GM19193 (cell line): ENCODE data around the gene C1QTNF12.

ENCODE experiments used
- POLR2A ChIP-seq: IDR thresholded peaks from 4 replicates; pipeline ENCODE4 v1.6.1; 2011; ENCODE audit not compliant: insufficient read depth, insufficient read length; ENCODE audit errors: extremely low read depth

Gene C1QTNF12, protein sequence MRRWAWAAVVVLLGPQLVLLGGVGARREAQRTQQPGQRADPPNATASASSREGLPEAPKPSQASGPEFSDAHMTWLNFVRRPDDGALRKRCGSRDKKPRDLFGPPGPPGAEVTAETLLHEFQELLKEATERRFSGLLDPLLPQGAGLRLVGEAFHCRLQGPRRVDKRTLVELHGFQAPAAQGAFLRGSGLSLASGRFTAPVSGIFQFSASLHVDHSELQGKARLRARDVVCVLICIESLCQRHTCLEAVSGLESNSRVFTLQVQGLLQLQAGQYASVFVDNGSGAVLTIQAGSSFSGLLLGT

DNA sequence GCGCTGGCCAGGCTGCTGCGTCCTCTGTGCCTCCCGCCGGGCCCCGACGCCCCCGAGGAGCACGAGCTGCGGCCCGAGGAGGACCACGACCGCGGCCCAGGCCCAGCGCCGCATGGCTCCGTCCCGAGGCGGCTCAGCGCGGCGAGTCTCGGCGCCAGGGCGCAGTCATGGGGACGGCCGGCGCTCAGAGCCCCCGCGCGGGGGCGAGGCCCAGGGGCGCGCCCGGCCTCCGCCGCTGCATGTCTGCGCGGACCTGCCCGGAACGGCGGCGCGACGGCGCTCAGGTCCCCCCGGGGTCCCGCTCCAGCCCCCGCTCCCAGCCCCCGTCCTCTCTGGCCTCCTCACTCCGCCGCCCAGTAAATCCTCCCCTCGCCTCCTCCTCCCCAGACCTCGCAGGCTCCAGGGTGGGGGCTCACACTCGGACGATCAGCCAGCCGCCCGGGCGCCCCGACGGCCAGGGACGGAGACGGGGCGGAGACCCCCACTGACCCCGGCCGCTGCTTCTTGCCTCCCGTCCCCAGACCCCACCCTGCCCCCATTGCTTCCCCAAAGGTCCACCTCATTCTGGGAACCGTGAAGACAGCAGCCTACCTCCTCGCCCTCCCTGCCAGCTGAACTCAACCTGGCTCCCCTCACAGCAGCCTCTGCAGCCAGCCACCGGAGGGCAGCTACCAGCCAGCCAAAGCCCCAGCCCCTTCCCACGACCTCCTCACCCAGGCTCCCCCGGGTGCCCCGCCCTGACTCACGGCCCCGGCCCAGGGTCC is at the start of gene C1QTNF12:
TSS of gene C1QTNF12 (minus strand) at position 146 of the 764 bp plus-strand sequence. CDS start at position 114, 32 bp downstream.
- TF ChIP-seq POLR2A: no peak

DNA sequence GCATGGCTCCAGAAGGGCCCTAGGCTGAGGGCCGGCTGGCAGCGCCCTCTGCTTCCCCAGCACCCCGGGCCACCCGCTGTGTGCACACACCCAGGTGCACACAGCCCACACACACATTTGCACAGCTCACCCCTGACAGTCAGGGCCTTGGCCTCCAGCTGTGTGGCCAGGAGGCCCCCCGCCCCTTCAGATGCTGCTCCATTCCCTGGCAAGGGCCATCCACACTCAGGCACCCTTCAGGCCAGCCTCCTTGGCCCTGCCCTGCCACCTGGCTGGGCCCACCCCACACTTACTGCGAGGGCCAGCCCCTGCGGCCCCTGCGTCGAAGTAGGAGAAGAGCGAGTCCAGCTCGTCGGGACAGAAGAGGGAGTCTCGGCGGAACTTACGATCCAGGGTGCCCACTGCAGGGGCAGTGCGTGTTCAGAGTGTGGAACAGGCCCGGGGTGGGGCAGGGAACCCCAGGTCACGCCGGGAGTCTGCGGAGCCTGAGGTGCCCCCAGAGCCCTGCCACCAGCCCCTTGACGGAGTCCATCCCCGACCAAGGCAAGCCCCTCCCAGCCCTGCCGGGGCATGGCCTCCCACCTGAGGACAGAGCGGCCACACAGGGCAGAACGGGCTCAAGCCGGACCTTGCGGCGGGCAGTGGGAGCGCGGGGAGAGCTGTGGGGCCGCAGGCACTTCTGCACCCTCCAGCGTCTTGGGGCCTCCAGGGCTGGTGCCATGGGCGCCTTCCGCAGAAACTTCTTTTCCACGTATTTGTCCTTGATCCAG is 48.8 kb upstream of the C1QTNF12 start:
- TF ChIP-seq POLR2A: no peak

DNA sequence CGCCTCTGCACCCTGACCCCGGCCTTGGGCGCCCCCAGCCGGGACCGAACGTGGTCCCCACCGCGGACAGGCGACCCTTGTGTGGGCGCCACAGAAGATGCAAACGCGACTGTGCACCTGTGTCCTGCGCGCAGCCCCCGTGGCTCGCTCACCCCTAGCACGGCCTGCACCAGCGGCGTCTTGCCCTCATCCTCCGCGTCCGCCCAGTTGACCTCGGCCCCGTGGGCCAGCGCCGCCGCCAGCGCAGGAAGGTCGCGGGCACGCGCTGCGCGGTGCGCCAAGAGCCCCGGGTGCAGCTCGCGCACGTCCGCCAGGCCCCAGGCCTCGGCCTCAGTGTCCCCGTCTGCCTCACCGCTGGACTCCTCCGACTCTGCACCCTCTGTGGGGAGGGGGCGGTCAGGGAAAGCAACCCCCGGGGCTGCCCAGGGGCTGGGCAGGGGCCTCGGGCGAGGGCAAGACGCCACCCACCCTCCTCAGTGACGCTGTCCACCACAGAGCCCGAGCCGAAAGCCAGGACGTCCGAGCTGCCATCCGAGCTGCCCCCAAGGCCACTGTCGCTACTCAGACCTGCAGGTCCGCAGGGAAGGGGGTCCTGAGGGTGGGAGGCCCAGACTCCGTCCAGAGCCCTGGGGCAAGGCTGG is 47.8 kb upstream of the C1QTNF12 start:
- no peak for TF ChIP-seq POLR2A

DNA sequence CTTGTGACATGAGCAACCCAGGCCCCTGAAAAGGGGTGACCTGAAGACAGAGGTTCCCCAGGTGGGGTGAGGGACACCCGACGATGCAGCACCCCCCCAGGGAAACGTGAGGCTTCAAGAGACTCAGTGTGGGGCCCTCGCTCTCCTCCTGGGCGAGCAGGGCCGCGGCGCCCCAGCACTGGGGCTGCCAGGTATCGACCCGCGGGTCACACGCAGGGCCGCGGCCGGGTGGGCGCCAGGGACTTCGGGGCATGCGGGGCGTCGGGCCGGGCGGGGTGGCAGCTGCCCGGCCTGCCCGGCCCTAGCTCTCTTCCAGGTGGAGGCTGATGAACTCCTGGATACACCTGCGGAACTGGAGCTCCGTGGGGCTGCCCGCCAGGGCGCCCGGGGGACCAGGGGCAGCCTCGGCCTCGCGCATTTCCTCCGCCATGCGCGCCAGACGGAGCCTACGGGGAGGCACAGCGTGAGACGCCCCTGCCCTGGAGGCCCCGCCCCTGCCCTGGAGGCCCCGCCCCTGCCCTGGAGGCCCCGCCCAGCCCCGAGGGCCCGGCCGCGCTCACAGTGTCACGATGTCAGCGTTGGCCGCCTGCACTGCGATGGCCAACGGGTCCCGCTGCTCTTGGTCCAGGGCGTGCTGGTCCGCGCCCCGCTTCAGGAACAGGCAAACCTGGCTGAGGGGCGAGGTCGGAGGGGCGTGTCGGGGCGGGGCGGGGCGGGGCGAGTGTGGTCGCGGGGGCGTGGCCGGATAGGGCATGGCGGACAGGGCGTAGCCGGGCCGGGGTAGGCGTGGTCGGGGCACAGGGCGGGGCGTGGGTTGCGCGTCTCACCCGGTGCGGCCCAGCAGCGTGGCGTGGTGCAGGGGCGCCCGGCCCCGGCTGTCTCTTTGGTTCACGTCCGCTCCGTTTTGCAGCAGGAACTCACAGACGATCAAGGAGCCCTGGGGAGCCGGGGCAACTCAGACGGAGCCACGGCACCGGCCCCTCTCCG is 47.0 kb upstream of the C1QTNF12 start:
- TF ChIP-seq POLR2A: no peak

DNA sequence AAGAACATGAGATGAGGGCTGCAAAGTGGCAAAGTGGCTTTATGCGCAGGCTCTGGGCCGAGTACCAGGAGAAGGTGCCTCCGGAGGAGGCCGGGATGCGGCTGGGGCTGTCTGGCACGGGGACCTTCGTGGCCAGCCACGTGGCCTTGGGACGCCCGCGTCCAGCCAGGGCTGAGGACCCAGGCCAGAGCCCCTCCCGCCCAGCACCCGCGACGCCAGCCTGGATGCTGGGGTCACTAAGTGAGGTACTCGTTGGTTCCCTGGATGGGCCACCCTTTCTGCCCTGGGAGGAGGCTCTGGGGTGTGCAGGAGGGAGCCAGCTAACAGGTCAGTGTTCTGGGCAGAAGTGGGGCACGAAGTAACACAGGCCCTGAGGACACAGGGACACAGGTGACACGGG is 46.3 kb upstream of the C1QTNF12 start:
- TF ChIP-seq POLR2A: no peak

DNA sequence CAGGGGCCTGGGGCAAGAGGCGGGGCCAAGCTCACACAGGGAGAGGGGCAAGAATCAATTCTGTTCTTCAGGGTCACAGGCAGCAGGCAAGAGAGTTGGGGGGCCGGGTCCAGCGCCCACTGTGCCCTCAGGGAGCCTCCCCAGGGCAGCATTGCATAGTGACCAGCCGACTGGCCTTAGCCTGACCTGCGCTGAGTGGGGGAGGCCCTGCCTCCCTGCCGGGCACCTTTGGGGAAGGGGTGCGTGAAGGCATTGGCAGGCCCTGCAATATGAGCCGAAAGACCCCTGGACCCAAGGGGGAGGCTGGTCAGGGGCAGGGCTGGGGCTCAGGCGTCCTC is 45.9 kb upstream of the C1QTNF12 start:
- TF ChIP-seq POLR2A: no peak

DNA sequence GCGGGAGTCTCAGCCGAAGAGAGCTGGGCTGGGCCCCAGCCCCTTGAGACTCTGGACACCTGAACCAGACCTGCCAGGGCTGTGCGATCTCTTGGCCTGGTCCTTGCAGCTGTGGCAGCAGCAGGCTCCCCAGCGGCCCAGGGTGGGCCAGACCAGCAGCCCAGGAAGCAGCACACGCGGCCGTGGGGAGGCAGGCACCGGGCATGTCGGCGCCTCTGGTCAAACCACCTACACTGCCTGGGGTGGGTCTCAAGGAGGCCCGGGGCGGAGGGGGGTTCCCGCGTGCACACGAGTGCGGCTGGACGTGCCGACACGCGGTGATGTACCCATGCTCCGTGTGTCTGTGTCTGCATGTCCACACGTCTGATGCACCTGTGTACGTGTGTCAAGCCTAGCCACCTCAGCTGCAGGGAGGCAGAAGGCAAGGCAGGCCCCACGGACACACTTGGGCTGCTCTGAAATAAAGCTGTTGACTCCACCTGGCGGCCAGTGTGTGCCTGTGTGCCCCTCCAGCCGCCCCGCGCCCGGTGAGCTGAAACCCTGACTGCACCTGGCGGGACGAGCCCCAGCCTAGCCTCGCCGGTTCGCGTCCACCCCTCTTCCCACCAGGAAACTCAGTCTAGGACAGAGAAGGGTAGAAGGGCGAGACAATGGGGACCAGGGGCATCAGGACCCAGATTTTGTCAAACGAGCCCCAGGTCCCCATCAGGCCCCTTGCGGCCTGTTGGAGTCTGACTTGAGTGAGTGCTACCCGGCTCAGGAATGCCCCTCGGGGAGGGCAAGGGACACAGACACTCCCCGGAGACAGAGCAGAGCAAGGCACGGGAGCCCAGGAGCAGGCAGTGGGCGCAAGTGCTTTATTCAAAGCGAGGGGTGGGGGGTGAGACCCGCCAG is 45.3 kb upstream of the C1QTNF12 start:
- no peak for TF ChIP-seq POLR2A

DNA sequence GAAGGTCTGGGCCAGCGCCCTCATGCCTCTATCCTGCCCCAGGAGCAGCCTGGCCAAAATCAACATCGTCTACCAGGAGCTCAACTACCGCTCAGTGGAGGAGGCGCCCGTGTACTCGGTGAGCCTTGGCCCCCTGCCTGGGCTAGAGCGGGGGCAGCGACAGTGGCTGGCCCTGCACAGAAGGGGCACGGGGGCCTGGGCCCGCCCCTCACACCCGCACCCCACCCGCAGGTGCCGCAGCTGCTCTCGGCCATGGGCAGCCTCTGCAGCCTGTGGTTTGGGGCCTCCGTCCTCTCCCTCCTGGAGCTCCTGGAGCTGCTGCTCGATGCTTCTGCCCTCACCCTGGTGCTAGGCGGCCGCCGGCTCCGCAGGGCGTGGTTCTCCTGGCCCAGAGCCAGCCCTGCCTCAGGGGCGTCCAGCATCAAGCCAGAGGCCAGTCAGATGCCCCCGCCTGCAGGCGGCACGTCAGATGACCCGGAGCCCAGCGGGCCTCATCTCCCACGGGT is 44.6 kb upstream of the C1QTNF12 start:
- TF ChIP-seq POLR2A: no peak

DNA sequence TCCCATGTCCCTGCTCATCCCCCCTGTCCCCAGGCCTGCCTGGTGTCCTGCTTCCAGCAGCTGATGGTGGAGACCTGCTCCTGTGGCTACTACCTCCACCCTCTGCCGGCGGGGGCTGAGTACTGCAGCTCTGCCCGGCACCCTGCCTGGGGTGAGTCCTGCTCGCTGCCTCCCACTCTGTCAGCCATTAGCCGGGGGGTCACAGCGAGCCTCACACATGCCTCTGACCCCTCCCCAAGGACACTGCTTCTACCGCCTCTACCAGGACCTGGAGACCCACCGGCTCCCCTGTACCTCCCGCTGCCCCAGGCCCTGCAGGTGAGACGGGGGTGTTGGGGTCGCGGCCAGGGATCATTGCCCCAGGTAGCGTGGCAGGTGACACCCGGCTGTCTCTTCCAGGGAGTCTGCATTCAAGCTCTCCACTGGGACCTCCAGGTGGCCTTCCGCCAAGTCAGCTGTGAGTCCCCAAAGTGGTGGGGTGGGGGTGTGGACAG is 43.8 kb upstream of the C1QTNF12 start:
- TF ChIP-seq POLR2A: no peak

DNA sequence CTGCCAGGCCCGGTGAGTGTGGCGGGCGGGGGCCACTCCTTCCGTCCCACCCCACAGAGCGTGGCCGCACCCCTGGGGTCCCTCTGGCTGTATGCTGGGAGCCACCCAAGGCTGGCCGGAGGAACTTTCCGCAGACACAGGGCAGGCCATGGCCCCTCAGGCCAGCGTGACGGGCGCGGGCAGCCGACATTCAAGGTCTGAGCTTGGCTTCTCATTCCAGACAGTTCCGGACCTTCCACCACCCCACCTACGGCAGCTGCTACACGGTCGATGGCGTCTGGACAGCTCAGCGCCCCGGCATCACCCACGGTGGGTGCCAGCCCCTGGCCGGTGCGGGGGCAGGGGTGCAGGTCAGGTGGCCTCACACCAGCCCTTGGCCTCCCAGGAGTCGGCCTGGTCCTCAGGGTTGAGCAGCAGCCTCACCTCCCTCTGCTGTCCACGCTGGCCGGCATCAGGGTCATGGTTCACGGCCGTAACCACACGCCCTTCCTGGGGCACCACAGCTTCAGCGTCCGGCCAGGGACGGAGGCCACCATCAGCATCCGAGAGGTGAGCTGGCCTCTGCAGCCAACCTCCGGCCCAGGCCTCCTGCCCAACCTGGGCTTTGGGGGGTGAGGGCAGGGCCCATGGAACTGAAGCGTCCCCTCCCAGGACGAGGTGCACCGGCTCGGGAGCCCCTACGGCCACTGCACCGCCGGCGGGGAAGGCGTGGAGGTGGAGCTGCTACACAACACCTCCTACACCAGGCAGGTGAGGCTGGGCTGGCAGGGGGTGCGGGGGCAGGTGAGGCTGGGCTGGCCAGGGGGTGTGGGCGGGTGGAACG is 41.0 kb upstream of the C1QTNF12 start:
- TF ChIP-seq POLR2A: no peak

DNA sequence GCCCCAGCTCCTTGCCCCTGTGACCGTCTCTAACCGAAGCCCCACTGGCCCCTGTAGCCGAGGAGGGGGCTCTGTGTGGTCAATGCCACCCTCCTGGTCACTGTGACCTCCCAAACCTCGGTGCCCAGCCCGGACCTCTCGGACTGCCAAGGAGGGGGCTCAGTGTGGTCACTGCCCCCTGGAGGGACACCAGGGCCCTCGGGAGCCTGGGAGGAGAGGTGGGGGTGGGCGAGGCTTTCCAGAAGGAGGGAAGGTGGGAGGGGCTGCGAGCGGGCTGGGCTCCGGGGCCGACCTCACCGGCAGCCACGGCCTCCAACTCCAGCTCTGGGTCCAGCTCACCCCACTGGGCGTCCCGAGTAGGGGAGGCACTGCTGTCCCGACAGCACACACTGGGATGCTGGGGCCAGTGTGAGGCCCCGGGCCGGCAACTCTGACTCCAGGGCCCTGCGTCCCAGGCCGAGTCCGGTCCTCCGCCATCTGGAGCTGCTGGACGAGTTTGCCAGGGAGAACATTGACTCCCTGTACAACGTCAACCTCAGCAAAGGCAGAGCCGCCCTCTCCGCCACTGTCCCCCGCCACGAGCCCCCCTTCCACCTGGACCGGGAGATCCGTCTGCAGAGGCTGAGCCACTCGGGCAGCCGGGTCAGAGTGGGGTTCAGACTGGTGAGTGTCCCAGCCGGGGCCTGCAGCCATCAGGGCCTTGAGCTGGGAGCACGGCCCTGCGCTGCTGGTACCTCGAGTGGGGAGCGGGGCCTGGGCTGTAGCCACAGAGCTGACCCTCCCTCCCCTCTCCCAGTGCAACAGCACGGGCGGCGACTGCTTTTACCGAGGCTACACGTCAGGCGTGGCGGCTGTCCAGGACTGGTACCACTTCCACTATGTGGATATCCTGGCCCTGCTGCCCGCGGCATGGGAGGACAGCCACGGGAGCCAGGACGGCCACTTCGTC is 40.1 kb upstream of the C1QTNF12 start:
- no peak for TF ChIP-seq POLR2A
